UCSD-AML1 (cell line): Measurements from ENCODE around the gene CEP295NL.
"Not testable (repeated sequence)": the region's sequence is repeated elsewhere in the genome, so short reads cannot be mapped to it uniquely, and the experiment has no call there.

Source experiments
- DNase-seq: peaks from one replicate; lab custom pipeline; 2025; ENCODE audit not compliant: unreplicated experiment; lab: John Stamatoyannopoulos, UW

Gene CEP295NL

DNA sequence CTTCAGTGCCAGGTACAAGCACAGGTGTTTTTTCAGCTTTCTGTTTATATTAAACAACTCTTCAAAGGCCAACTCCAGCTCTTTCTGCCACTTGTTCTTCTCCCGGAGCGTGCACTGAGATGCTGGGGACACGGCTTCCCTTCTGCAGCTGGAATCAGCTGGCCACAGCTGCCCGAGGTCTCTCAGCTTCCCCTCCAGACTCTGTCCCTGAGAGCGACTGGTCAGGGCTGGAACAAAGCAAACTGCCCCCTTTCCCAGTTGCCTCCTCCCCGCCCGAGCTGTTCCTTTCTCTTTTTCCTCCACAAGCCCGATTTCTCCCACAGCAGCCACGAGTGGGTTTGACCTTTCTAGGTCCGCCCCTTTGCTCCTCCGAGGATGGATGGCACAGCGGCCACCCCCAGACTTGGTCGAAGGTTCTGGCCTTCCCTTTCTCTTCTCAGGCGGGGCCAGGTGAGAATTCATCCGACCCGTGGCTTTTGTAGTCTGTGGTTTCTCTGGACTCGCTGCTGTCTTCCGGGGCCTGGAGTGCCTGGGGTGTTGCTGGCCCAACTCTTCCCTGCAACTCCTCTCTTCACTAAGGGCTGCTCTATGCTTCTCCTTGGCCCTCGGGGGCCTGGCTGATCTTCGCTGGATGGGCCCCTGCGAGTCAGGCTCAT, 11.5 kb downstream of the CEP295NL start:
- DNase-seq = no peak

DNA sequence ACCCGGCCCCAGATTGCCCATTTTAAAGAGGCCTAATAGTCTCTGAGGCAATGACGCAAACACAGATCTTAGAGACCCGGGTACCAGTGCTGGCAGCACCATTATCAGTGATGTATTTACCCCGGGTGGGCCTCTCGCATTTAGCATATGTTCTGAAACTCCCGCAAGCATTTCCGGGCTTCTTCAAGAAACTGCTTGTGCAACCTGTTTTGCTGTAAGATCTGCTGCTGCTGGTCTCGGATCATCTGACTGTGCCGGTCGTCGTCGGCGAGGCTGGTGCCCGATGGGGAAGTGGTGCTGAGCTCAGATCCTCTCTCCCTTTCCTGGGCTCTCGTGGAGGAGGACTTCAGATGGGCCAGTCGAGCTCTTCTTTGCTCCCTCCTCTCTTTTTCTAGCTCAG, 12.5 kb downstream of the CEP295NL start:
- DNase-seq = peak; percentile 71

DNA sequence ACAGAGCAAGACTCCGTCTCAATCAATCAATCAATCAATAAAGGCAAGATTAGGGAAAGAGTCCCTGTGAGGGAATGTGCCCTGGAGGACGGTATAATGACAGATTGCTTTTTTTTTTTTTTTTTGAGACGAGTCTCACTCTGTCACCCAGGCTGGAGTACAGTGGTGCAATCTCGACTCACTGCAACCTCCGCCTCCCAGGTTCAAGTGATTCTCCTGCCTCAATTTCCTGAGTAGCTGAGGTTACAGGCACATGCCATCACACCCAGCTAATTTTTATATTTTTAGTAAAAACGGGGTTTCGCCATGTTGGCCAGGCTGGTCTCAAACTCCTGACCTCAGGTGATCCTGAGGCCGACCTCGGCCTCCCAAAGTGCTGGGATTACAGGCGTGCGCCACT, 12.9 kb downstream of the CEP295NL start:
- not testable (repeated sequence) for DNase-seq

DNA sequence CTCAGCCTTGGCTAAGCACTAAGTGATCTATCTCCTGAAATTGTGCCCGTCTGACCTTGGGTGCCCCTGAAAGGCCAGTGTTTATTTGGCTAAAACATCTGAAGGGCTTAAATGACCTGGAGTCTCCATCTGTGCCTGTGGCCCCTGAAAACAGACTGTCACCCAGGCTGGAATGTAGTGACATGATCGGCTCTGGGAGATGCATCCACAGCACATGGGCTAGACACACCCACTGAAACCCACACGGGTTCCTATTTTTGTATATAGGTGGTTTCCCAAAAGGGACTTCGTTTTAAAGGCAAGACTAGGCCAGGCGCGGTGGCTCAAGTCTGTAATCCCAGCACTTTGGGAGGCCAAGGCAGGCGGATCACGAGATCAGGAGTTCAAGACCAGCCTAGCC, 13.5 kb downstream of the CEP295NL start:
- no peak for DNase-seq

DNA sequence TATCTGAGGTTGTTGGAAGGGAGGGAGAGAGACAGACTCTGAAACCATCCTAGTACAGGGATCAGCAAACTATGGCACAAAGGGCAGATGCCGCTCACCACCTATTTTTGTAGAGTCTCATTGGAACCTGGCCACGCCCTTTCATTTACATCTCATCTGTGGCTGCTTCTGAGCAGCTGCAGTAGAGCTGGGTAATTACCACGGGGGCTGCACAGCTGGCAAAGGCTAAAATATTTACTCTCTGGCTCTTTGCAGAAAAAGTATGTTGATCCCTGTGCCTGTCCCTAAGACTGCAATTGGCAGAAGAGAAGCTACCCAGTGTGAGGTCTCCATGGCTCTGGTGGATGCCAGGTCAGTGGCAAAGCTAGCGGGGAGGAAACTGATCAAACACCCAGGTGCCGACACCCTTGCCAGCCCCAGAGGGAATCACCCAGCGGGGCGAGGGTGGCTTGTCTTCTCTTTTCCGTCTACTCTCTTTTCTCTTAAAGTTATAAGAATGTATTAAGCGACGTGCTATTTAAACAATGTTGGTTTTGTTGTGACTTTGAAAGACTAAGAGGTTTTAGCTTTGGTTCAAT, 14.0 kb downstream of the CEP295NL start:
- DNase-seq = no peak

DNA sequence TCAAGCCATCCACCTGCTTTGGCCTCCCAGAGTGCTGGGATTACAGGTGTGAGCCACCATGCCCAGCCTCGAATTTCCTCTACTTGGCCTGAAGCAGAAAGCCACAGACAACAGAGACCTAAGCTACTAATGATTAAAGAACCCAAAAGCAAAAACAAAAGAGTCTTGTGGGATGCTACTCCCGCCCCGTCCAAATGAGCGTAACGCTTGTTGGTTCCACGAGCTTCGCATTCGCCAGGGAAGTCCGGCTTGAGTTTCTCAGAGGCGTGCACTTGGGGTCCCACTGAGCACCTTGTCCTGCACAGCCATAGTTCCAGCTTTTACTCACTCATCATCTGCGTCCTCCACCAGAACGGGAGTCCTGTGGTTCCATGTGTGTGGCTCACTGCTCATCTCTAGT, 16.0 kb downstream of the CEP295NL start:
- DNase-seq = no peak

DNA sequence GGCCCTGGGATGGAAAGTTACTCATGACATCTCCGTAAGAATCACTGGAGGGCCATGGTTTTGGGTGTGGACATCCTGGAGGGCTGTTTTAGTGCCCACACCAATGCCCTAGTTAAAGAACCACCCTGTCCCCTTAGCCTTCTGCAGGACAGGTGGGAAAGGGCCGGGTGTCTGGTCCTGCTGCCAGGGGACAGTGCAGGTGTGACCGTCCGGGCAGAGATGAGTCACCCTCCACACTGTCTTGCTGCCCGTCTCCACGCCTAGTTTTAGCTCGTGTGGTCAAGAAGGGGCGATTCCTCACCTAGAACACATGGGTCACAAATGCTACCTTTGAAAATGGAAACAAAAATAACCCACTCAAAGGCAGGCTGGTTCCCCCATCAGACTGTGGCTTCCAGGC, 17.0 kb downstream of the CEP295NL start:
- DNase-seq = no peak

DNA sequence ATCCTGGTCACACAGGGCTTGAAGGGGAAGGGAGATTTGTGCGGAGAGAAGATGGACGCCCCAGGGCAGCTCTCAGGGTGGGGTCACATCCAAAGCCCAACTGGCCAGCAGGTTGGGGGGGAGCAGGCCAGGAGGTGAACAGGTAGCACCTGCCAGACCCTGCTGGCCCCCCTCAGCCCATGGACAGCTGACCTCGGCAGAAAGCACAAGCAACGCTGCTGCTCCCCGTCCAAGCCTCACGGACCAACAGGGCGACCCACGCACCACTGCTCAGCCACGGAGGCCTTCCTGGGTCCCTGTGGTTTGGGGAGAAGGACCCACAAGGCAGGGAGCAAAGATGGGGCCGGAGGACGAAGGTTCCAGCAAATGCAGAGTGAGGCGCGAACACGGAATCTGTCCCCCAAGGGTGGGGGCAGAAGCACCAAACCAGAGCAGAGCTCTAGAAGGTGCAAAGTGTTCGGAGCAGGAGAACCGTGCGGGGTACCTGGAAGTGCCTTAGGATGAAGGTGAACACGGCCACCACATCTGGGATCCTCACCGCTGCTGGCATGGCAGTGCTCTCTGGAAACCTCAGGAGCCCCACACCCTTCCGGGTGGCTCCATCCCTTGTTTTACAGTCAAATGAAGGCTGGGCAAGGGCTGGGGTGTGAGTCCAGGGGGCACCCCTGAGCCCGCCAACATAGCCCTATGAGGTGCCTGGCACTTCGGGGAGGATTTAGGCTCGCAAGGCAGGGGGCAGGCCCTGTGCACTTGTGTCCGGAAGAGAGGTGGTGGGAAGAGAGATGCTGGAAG, 17.9 kb downstream of the CEP295NL start:
- no peak for DNase-seq

DNA sequence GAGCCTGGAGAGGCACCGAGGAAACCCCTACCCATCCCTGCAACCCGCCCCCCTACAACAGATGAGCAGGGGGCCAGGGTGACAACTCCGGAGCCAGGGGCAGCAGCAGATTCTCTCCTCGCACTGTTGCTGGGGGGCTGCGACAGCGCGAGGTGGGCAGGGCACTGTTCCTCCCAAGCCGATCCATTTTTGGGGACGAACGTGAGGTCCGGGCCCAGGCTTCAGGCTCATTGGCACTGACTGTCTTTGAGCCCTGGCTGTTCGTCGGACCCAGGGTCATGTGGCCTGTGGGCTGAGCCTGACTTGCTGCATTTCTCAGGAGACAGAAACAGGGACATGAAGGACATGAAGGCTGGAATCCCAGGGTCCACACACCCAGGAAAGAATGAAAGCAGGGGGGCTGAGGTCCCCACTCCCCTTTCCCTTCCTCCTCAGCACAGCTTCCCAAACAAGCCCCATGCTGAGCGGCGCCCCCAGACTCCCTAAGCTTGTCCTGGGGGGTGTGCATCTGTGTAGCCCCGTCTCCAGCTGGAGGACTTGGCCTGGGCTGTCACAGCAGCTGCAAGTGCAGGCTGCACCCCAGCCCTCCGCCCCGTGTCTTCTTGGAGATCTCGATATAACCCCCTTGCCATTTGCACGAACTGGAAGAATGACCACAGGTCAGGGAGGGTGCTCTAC, 18.7 kb downstream of the CEP295NL start:
- DNase-seq = no peak

DNA sequence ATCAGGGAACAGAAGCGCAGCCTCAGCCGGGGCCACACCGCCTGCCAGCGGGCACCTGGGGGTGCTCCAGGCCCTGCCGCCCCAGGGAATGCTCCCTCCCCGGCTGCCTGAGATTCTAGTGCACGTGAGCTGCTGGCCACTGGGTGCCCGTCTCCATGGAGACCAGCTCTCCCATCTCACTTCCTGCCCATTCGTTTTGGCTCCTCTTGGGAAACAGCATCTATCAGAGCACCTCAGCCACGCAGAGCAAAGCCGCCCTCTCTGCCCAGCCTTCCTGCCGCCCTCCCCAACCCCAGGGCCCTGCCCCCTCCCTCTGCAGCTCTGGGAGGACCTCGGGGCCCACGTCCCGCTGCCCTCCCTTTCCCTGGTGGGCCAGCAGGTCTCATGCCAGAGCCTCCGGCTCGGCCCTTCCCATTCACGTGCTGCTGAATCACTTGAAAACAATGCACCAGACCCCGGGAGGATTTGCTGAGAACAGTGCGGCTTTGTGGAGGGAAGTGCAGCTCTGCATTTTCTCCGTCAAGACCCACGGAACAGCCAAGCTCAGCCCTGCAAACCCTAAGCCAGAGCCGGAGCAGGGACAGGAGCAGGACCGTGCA, 19.4 kb downstream of the CEP295NL start:
- peak; percentile 57 for DNase-seq

DNA sequence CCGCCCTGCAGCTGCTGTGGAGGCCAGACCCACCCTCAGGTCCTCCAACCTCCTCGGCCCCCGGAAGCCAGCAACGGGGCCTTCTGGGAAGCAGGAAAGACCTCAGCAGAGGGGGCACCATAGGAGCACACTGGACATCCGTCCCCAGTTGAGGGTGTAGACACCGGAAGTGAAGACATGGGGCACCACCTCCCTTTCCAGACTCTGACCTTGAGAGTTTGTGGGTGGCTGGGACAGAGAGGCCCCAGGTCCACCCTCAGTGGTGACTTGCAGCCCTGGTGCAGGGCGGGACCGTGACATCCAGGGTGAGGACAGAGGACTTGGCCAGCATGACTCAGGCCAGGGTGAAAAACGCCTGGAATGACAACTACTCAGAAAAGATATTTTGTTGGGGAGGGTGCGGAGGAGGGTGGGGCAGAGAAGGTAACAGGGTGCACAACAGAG, 19.9 kb downstream of the CEP295NL start:
- DNase-seq = peak; percentile 62

DNA sequence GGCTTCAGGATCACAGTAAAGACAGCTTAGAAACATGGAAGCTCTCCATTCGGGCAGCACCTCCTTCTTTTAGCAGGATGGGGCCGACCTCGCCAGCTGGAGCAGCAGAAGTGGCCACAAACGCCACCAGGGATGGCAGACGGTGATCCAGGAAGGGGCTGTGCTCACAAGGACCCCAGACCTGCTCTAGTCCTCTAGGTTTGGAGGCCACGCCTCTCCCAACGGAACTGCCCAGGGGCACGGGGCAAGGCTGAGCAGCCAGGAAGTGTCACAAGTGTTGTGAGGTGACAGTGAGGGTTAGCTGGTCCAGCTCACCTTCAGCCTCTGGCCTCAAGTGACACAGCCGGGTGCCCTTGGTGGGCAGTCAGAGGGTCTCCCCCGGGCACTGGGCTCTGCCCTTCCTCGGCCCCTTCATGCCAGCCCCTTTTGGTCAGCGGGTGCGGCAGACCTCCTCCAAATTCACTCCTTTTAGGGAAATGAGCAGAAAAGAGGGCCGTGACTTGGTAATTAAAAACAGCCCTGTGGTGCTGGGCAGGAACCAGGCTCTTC, 20.4 kb downstream of the CEP295NL start:
- DNase-seq = peak; percentile 56

DNA sequence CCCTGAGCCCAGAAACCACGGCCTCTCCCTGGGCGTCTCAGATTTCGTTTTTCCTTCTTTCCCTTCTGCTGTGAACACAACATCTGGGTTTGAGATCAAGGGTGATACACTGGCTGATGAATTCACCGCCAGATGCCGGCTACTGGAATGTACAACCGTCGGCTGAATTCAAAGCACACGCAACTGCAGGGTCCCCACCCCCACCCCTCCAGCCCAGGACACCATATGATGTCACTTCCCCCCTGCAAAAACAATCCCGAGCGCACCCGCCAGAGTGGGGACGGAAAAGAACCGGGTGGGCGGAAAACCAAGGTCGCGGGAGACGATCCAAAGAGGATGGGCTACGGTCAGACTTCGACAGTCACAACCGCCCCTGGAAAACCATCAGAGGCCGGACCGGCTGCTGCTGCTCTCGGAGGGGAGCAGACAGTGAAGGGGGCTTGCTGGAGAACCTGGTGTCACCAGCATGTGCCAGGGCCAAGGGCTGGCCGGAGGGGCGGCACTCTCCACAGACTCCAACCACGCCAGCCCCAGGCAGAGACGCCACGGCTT, 23.3 kb downstream of the CEP295NL start:
- peak; percentile 64 for DNase-seq

DNA sequence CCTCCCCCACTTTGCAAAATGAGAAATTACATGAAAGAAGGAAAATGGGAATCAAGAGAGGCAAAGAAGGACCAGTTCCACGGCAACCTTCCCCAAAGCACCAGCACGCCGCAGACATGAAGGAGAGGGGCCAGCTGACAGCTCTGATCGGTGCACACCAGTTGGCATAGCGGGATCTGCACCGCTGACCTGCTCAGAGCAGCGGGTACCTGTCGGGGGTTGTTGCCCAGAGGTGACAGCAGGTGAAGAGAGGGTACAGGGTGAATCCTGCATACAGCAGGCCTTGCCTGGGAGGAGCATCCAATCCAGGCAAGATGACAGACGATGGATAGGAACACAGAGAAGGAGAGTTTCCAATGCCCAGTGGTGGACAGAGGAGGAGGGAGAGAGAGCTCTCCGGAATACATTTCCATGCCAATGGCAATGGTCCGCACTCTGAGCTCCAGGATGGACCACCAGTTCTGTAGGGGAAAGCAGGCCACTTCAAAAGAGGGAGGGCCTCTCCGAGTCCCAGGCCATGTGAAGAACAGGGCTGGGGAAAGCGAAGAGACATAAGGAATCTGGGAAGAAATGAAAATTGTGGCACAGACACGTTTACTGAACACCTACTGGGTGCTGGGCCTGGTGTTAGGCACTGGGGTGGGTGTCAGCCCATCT, 24.0 kb downstream of the CEP295NL start:
- DNase-seq = no peak

DNA sequence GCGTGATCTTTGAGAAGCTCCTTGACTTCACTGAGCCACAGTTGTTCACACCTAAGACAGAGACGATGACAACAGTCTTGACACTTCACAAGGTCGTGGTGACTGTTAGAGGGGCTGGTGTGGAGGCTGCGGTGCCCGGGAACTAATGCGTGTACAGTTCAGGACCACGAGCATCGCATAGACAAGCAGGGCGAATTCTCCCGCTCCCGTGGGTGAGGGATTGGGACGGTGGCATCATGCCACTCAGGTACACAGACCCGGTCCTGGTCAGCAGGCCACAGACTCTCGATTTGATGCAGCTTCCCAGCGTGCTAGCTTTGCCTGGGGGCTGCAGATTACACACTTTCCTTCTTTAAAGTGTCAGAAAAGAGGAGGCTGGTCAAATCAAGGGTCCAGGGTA, 24.7 kb downstream of the CEP295NL start:
- DNase-seq = no peak

DNA sequence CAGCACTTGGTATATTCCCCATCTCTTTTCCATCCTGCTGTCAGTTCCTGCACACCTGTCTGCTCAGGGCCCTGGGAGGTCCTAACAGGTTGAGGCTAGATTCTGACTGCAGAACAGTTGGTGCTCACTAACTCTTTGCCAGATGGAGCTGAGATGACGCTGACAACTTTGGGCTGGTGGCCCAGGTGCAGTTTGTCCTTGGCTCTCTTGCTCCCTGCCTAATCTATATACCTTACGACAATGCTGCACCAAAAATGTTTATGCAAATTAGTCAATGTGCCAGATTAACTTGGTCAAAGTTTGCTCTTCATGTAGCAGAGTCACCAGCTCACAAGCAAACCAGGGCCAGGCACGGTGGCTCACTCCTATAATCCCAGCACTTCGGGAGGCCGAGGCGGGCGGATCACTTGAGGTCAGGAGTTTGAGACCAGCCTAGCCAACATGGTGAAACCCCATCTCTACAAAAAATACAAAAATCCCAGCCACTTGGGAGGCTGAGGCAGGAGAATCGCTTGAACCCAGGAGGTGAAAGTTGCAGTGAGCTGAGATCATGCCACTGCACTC, 26.0 kb downstream of the CEP295NL start:
- DNase-seq = not testable (repeated sequence)

DNA sequence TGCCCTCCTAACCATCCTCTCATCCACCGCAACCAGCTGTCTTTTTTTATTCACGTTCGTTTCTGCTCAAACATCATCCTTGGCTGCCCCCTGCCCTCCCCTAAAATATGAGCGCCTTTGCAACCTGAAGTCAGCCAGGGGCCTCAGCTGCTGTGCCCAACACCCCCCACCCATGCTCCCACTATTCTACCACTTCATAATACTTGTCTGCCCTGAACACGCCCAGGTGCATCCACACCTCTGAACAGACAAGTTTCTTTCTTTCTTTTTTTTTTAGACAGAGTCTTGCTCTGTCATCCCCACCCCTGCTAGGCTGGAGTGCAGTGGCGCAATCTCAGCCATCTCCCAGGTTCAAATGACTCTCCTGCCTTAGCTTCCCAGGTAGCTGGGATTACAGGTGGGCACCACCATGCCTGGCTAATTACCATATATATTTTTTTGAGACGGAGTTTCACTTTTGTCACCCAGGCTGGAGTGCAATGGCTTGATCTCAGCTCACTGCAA, 26.9 kb downstream of the CEP295NL start:
- no peak for DNase-seq

DNA sequence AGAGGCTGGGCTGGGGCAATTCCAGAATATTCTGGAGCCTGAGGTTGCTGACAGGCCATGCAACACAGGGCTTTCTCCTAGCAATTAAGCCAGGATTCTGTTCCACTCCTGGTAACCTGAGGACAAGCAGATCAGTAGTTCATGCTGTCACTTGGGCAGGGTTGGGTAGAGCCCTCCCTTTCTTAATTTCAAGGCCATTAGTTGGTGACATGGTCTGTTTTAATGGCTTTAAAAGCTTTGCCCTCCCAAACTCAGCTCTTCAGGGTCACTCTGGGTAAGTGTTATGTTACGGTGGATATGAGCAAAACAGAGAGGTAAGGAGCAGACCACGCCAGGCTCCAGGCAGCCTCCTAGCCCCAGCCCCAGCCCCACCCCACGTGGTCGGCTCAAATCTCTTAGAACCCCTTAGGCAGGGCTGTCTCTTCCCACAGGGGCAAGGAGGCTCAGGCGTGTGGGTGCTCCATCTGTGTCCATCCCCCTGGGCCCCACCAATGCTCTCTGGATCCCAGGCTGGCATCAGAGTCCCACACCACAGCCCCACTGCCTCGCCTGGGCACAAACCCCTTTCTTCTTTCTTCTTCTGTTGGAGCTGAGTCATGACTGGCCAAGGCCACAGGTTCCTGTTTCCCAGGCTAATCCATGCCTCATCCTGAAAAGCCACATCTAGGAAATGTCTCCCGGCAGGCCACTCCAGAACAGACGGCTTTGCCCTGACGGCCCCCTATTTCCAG, 27.5 kb downstream of the CEP295NL start:
- DNase-seq = peak; percentile 51
